GM12878 (cell line): ENCODE results near the gene TM4SF1. TPM values are rescaled to one million over a fixed set of nuclear protein-coding genes. Genes with fewer than 3 reads are reported as not detected.

ENCODE experiments used
- ATAC-seq: fragments of 200-7000 bp; cut with Tn5 transposase; 3 replicates; pipeline ENCODE4 v1.9.1; 2020; ENCODE audit warnings: mild to moderate bottlenecking, moderate library complexity
- BruUV-seq: library from RNA; stranded (reverse); fragments of 400-500 nt; replicated peaks from 2 replicates; lab custom pipeline; 2021; lab: Mats Ljungman, UMichigan
- CTCF ChIA-PET: fragments of 300-600 bp; sonication (Branson Sonifier 250); formaldehyde crosslinking; extraction: SDS; loops from one replicate; lab custom pipeline; 2021; ENCODE audit warnings: inconsistent platforms; lab: Yijun Ruan, JAX
- POLR2A ChIA-PET: fragments of 350-600 bp; formaldehyde crosslinking; extraction: SDS; loops from one replicate; lab custom pipeline; 2021; ENCODE audit warnings: inconsistent platforms; lab: Charles Lee
- RAD21 ChIA-PET: fragments of 300-600 bp; sonication (Branson Sonifier 250); formaldehyde crosslinking; loops from one replicate; lab custom pipeline; 2023; ENCODE audit warnings: antibody characterized with exemption; ENCODE audit not compliant: unreplicated experiment; lab: Charles Lee
- SMC1A ChIA-PET: fragments of 300-600 bp; sonication (Branson Sonifier 250); formaldehyde crosslinking; loops from one replicate; lab custom pipeline; 2023; ENCODE audit not compliant: unreplicated experiment, uncharacterized antibody; lab: Charles Lee
- DNase-seq: peaks from one replicate; pipeline ENCODE4 v3.0.0-alpha.2; 2011; ENCODE audit warnings: low read depth, low spot score
- FAIRE-seq: peaks from 3 replicates; lab custom pipeline; 2011; peaks lifted over from hg19 to GRCh38; lab: Jason Lieb, UNC
- H2AFZ ChIP-seq: 2 replicates; pipeline ENCODE4 v1.6.0; 2011; ENCODE audit warnings: low read depth, low read length, control low read depth; ENCODE audit not compliant: control insufficient read depth
- H3K27ac ChIP-seq: 2 replicates; pipeline ENCODE4 v1.5.1; 2011; ENCODE audit warnings: control low read depth; ENCODE audit not compliant: control insufficient read depth, insufficient read depth
- H3K27me3 ChIP-seq, 2 experiments: replicated peaks in 1 of 2; 2 replicates each; pipeline versions ENCODE4 v1.6.0 to v1.6.1; 2011; ENCODE audit warnings: low read length in 1 of 2; ENCODE audit not compliant: control insufficient read depth in 2 of 2, insufficient read depth in 2 of 2
- H3K36me3 ChIP-seq, 2 experiments: 2 replicates each; pipeline ENCODE4 v1.5.1; 2011; ENCODE audit warnings: low read length in 1 of 2; ENCODE audit not compliant: control insufficient read depth in 2 of 2, insufficient read depth in 2 of 2
- H3K4me1 ChIP-seq: 2 replicates; pipeline ENCODE4 v1.6.1; 2011; ENCODE audit warnings: mild to moderate bottlenecking, low read length, moderate library complexity, mixed read lengths; ENCODE audit not compliant: control insufficient read depth, insufficient read depth
- H3K4me2 ChIP-seq: 2 replicates; pipeline ENCODE4 v1.6.0; 2011; ENCODE audit warnings: control low read depth; ENCODE audit not compliant: control insufficient read depth, insufficient read depth
- H3K4me3 ChIP-seq: fragments of 200-600 bp; sonication (generic); 2 replicates; pipeline ENCODE4 v1.5.1; 2016
- H3K79me2 ChIP-seq: 2 replicates; pipeline ENCODE4 v1.6.0; 2011; ENCODE audit warnings: low read length; ENCODE audit not compliant: control insufficient read depth, insufficient read depth
- H3K9ac ChIP-seq: 2 replicates; pipeline ENCODE4 v1.8.0; 2011; ENCODE audit warnings: low read length, control low read depth, mixed read lengths; ENCODE audit not compliant: control insufficient read depth, insufficient read depth
- H3K9me3 ChIP-seq: replicated peaks from 3 replicates; pipeline ENCODE4 v1.5.1; 2011; ENCODE audit warnings: mild to moderate bottlenecking, low read length; ENCODE audit not compliant: control insufficient read depth, insufficient read depth
- H4K20me1 ChIP-seq: 2 replicates; pipeline ENCODE4 v1.6.0; 2011; ENCODE audit not compliant: control insufficient read depth, insufficient read depth
- CBFB ChIP-seq: IDR thresholded peaks from 2 replicates; pipeline ENCODE4 v1.6.1; 2016; ENCODE audit warnings: antibody characterized with exemption, low read depth
- CBX3 ChIP-seq: fragments of 200-600 bp; sonication (generic); IDR thresholded peaks from 2 replicates; pipeline ENCODE4 v1.6.1; 2016; ENCODE audit warnings: low read depth, borderline replicate concordance
- CBX5 ChIP-seq: sonication (generic); IDR thresholded peaks from 2 replicates; pipeline ENCODE4 v1.6.1; 2016; ENCODE audit warnings: low read depth, moderate library complexity, mild to moderate bottlenecking, inconsistent platforms
- CTCF ChIP-seq, 3 experiments: IDR thresholded peaks in 2 of 3; conservative IDR thresholded peaks in 1 of 3; 2 replicates each; pipeline ENCODE4 v1.5.1; 2011; ENCODE audit warnings: low read depth in 3 of 3, low read length in 3 of 3, mild to moderate bottlenecking in 3 of 3, control low read depth in 2 of 3, moderate library complexity in 2 of 3, inconsistent platforms in 1 of 3, mixed read lengths in 1 of 3; ENCODE audit not compliant: control insufficient read depth in 2 of 3, insufficient read depth in 1 of 3; ENCODE audit errors: extremely low read depth in 1 of 3
- KAT2A ChIP-seq: conservative IDR thresholded peaks from 2 replicates; pipeline ENCODE4 v1.6.1; 2011; ENCODE audit warnings: low read depth, low read length; ENCODE audit not compliant: control insufficient read depth
- MAX ChIP-seq: IDR thresholded peaks from 2 replicates; pipeline ENCODE4 v1.6.1; 2012; ENCODE audit warnings: low read depth, low read length, improper control_type of control experiment
- PAX5 ChIP-seq: IDR thresholded peaks from 2 replicates; pipeline ENCODE4 v1.6.1; 2011; ENCODE audit warnings: low read depth, low read length, borderline replicate concordance
- POLR2A ChIP-seq: IDR thresholded peaks from 2 replicates; pipeline ENCODE4 v1.6.1; 2011; ENCODE audit warnings: low read depth, mild to moderate bottlenecking, low read length
- SMC3 ChIP-seq: IDR thresholded peaks from 2 replicates; pipeline ENCODE4 v1.6.1; 2011; ENCODE audit warnings: low read length, improper control_type of control experiment, borderline replicate concordance
- SREBF1 ChIP-seq: IDR thresholded peaks from 2 replicates; pipeline ENCODE4 v1.6.1; 2012; ENCODE audit warnings: mild to moderate bottlenecking, low read length
- SUZ12 ChIP-seq: fragments of 200-600 bp; sonication (generic); IDR thresholded peaks from one replicate; pipeline ENCODE4 v1.6.1; 2018; ENCODE audit warnings: antibody characterized with exemption, mild to moderate bottlenecking; ENCODE audit not compliant: unreplicated experiment
- ZBTB4 ChIP-seq: fragments of 450-650 bp; formaldehyde crosslinking; IDR thresholded peaks from 2 replicates; pipeline ENCODE4 v1.4.0; 2022; ENCODE audit warnings: mild to moderate bottlenecking, moderate library complexity
- WGBS: methylation state at CpG from one replicate; pipeline ENCODE4 v1.1.6; 2016; ENCODE audit warnings: low lambda C conversion rate; ENCODE audit not compliant: insufficient replicate concordance, insufficient coverage; ENCODE audit errors: missing lambda C conversion rate; 5-methylcytosine and 5-hydroxymethylcytosine counted together
- in situ Hi-C: fragments of 300-500 bp; cut with MboI; formaldehyde crosslinking; loops from 9 replicates; pipeline ENCODE4 v1.14.3; 2018; ENCODE audit warnings: mixed read lengths
- intact Hi-C: fragments of 100-400 bp; cut with micrococcal nuclease; formaldehyde crosslinking; loops from one replicate; pipeline ENCODE4 v1.14.2; 2022; ENCODE audit not compliant: unreplicated experiment
- polyA plus RNA-seq, 11 experiments: library from polyadenylated mRNA; depleted of rRNA in 4 of 11; unstranded in 6 of 11; stranded (reverse) in 5 of 11; fragments of >200 nt; fragmentation: Nextera tagmentation in 4 of 11; fragmentation: Illumina TruSeq in 1 of 11; extraction: Ambion mirVana in 4 of 11; extraction: Trizol in 1 of 11; gene quantifications; 1 replicate in 1 of 11; 2 replicates in 10 of 11; pipeline versions ENCODE4 v1.2.1 to v1.2.3, GENCODE V29; 2011 to 2016; ENCODE audit warnings: inconsistent platforms in 2 of 11, missing spikeins in 2 of 11, low read depth in 1 of 11
- total RNA-seq, 4 experiments: library from RNA; depleted of rRNA in 3 of 4; stranded (reverse); fragments of >200 nt in 3 of 4; fragmentation: Illumina TruSeq in 1 of 4; extraction: Trizol in 1 of 4; gene quantifications; 2 replicates each; pipeline versions ENCODE4 v1.2.1 to v1.2.3, GENCODE V29; 2013 to 2021

Gene TM4SF1
- total and polyA plus RNA-seq, 10 of the 15 experiments (the other 5 are each of a cell fraction or from before 2014, with no cell fraction given) = 0.05 to 1.2 TPM; not detected in 8

GRCh38 chr3:149426325-149426724, 48.9 kb upstream of the TM4SF1 start:
- Histone ChIP-seq H3K4me3 (no peak overlapping the region), H3K27ac (no peak overlapping the region), H2AFZ (no peak overlapping the region), H4K20me1 (no peaks in the 10 kb centered on the region), H3K36me3 (no peaks in the 10 kb centered on the region), H3K9me3 (no peaks in the 10 kb centered on the region), H3K4me1 (no peaks in the 10 kb centered on the region), H3K9ac (no peak overlapping the region), H3K27me3 (no peaks in the 10 kb centered on the region; a peak in 1 of 4 replicates), H3K79me2 (no peaks in the 10 kb centered on the region), H3K4me2 (no peak overlapping the region)
- no TSS peak for BruUV-seq
- intact Hi-C loops = no loop called here
- SMC1A ChIA-PET = no interaction called here
- ATAC-seq (no peak), FAIRE-seq (no peak), DNase-seq (no peak)
- WGBS = 73% methylated on average over 2 of the region's 2 CpGs
- RAD21 ChIA-PET = no interaction called here
- CTCF ChIA-PET = no interaction called here
- TF ChIP-seq SREBF1 (no peak), CBX5 (no peak), POLR2A (no peak), SUZ12 (no peak), SMC3 (no peak), KAT2A (no peak)
- POLR2A ChIA-PET = no interaction called here
- in situ Hi-C loops = no loop called here

- no TSS peak for BruUV-seq
- WGBS = 53% methylated on average over 2 of the region's 2 CpGs
- SMC1A ChIA-PET = no interaction called here
- Histone ChIP-seq H3K4me3 (no peak overlapping the region), H3K4me1 (no peaks in the 10 kb centered on the region), H3K9ac (no peak overlapping the region), H3K36me3 (no peaks in the 10 kb centered on the region), H3K27me3 (no peaks in the 10 kb centered on the region; a peak in 1 of 4 replicates), H3K4me2 (no peak overlapping the region), H2AFZ (no peak overlapping the region), H3K27ac (no peak overlapping the region), H3K79me2 (no peaks in the 10 kb centered on the region), H3K9me3 (no peaks in the 10 kb centered on the region), H4K20me1 (no peaks in the 10 kb centered on the region)
- POLR2A ChIA-PET = interaction anchor here (0.7 kb wide), 1 partner anchor 260 kb away, joined by 4 read pairs; no protein-coding TSS in a partner anchor
- RAD21 ChIA-PET = no interaction called here
- ATAC-seq (no peak), FAIRE-seq (no peak), DNase-seq (no peak)
- in situ Hi-C loops (no loop called here), intact Hi-C loops (no loop called here)
- CTCF ChIA-PET = interaction anchor here (1.0 kb wide), 2 partner anchors 13 to 55 kb away, joined by 3 read pairs; no protein-coding TSS in a partner anchor
- TF ChIP-seq ZBTB4 (CRISPR knock-in tag) (no peak), MAX (no peak), PAX5 (no peak), CTCF (IDR thresholded peaks at IDR 0.05 in 2 of 3, conservative IDR thresholded peaks at IDR 0.05 in 1 of 3; ENCODE audit: control insufficient read depth in 2 of 3, extremely low read depth in 1 of 3, insufficient read depth in 1 of 3, low read depth in 3 of 3, low read length in 3 of 3) (no peak), CBFB (no peak), CBX3 (no peak)
Measured at GRCh38 chr3:149424918-149425317, 47.5 kb upstream of the TM4SF1 start.
